HG03108 (cell line): Measurements from ENCODE around the gene C1QTNF8.

Experiments used
- ATAC-seq: cut with Tn5 transposase; IDR thresholded peaks from one replicate; pipeline ENCODE4 v1.9.1; 2021; ENCODE audit warnings: moderate library complexity; ENCODE audit not compliant: unreplicated experiment

Gene C1QTNF8

DNA sequence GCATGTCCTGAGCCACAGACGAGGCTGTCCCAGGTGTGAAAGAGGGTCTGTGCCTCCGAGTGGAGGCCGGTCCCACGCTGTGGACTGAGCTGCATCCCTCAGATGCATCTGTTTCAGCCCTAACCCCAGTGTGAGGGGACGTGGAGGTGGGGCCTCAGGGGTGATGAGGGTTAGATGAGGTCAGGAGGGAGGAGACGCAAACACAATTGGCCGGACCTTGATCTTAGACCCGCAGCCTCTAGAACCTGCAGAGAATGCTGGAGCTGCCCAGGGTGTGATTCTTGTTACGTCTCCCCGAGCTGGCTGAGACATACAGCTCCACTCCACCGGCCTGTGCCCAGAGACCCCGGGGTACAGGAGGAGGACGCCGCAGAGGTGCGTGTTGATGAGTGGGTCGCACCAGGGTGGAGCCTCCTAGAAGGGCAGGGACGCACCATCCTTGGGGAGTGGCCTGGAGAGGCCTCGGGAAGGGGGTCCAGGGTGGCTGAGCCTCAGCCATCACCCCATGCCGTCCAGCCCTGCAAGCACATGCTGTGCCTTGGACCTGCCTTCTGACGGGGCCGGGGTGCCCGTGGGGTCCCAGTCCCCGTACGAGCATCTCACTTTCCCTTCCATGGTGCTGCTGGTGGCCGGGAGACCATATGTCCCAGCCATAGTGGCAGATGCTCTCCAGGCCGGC, 16.6 kb upstream of the C1QTNF8 start:
- no peak for ATAC-seq

- no peak for ATAC-seq
These were observed 13.6 kb upstream of the C1QTNF8 start for GRCh38 chr16:1109648-1110047.

DNA sequence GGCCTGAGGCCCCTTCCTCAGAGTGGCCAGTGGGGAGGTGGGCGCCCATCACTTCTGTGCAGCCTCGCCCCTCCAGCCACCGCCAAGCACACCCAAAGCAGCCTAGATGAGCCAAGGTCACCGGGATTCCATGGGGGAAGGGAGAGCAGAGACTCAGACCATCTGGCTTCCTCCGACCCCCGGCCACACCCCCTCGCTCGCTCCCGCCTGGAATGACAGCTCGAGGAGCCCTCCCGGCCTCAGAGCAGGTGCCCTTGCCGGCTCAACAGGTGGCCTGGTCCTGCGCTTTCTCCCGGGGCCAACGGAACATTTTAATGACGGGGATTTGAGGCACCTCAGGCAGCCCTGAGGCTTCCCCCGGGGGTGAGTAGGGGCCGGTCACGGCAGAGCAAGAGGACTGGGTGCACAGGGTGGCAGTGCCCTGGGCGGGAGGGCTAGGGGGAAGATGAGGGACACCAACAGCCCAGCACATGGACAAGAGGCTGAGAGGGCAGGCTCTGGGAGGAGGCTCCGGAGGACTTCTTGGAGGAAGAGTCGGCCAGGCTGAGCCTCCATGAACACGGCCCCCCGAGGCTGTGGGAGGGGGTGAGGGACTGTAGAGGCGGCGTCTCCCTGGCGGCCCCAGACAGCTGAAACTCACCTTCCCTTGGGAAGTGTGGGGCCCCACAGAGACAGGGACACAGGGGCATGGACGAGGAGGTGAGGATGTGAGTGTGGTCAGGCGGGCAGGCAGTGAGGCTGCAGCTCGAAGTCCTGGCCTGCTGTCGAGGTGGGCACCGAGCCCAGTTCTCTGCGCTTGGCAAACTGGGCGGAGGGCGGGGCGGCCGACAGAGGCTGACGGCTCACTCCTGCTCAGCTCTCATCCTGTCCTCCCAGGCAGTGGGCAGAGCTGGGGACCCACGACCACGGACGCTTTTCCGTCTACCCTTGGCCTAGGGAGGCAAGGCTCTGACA, 12.5 kb upstream of the C1QTNF8 start:
- no peak for ATAC-seq

- no peak for ATAC-seq
These were observed 11.7 kb upstream of the C1QTNF8 start for GRCh38 chr16:1107731-1108130.

DNA sequence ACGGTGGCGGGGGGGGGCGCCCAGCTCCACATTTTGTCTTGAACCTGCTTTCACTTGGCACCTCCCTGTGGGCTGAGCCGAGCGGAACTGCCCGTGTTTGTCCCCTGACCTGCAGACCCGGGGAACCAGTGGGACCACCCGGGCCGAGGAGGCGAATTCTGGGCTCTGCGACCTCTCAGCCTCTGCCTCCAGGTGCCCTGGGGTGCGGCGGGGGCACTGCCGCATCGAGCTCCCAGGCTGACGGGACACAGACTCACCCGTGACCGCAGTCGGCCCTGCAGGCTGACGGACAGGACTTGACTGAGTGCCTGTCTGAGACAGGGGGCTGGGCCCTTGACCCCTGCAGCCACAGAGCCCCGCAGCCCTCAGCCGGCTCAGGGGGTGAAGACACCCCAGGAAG, 11.1 kb upstream of the C1QTNF8 start:
- ATAC-seq: no peak

GRCh38 chr16:1106659-1107058, 10.6 kb upstream of the C1QTNF8 start:
- ATAC-seq: no peak

GRCh38 chr16:1105888-1106620, 10.0 kb upstream of the C1QTNF8 start:
- ATAC-seq: no peak

DNA sequence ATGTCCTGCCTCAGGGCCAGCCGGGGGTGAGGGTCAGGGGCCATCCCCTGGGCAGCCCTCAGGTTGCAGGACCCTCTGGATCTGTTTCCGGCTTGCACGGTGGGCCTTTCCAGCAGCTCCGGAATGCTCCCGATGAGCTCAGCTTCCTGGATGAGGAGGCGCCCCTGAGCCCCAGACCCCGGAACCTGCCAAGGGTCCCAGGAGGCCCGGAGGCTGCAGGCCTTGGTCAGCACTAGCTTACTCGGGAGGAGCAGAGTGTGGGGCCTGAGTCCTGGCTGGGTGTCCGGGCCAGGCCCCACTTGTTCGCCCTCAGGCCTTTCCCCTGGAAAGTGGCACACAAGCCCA, 7.6 kb upstream of the C1QTNF8 start:
- ATAC-seq: no peak

GRCh38 chr16:1102921-1103635, 7.0 kb upstream of the C1QTNF8 start:
- ATAC-seq: no peak

- ATAC-seq: no peak
These were observed 6.3 kb upstream of the C1QTNF8 start for GRCh38 chr16:1102333-1102700.

GRCh38 chr16:1101573-1102332, 5.7 kb upstream of the C1QTNF8 start:
- ATAC-seq: no peak

- ATAC-seq: no peak
These were observed 5.1 kb upstream of the C1QTNF8 start for GRCh38 chr16:1101133-1101532.

- no peak for ATAC-seq
These were observed 4.2 kb upstream of the C1QTNF8 start for GRCh38 chr16:1100084-1100800.

DNA sequence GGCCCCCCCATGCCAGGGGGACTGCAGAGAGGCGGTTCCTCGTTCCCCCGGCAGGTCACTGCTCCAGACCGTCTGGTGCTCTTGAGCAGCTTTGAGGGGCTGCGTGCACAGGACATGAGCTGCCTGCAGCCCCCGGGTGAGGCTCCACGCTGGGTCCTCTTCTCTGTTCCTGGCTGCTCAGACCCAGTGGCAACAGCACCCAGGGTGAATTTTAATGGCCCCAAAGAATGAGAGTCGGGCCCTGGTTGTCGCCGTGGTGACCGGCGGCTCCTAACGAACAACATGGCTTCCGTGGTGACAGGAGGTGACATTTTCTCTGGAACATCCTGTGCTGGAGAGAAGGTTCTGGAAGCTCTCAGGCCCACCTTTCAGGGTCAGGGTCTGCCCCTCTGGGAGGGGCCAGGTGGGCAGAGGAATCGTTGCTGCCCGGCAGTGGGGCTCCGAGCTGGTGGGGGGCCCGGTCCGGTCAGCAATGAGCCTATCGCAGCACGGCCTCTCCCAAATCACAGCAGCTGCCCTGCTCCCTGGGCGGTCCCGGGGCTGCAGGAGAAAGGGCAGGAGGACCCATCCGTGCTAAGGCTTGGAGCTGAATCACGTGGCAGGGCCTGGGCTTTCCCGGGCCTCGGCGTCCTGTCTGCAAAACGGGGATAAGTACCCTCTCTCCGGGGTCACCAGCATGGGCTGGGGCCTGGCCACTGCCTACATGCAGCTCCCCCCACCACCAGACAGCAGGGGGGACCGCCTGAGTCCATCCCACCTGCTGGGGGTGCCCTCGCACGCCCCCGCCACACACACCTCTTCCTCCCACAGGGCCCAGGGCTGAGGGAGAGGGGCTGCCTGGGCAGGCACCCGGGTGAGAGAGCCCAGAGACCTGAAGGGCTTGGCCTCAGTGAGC, 3.4 kb upstream of the C1QTNF8 start:
- no peak for ATAC-seq

DNA sequence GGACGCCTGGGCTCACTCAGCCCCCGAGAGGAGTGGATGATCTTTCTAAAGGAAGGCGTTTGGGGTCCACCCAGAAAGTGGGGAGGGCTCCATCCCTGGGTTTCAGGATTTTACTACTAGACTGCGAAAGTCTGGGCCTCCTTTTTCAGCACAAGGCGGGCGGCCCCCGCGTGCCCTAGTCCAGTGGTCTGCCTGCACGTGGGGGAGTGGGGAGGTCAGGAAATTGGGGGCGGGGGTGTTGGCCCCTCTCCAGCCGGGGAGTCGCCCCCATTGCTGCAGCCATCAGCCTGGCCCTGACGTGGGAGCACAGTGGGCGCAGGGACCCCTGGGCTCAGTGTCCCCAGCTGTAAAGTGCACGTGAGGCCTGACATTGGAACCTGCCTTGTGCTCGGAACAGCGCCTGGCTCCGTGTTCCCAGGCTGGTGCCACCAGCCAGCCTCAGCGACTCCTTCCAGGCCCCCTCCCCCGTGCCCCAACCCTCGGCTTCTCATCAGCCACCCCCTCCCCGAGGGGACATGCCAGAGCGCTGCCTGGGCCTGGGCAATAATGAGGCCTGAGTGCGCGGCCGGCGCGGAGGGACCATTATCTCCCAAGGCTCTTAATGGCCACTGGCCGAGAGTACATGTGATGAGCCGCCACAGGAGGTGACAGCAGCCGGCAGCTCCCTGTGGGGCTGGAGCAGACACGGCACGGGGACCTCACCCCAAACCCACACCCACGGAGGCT, 2.4 kb upstream of the C1QTNF8 start:
- no peak for ATAC-seq

GRCh38 chr16:1097800-1098199, 1.8 kb upstream of the C1QTNF8 start:
- ATAC-seq: no peak

- no peak for ATAC-seq
These were observed 1.1 kb upstream of the C1QTNF8 start for GRCh38 chr16:1097156-1097555.
